Left lung (tissue), 10 donors: Measurements from ENCODE around the gene FOXA3. TPM values are rescaled to one million over a fixed set of nuclear protein-coding genes. Genes with fewer than 3 reads are reported as not detected.

Experiments used
- ATAC-seq: fragments of 200-7000 bp; cut with Tn5 transposase; one replicate; pipeline ENCODE4 v1.9.1; 2020; ENCODE audit warnings: moderate library complexity
- DNase-seq, 4 donors: peaks; one replicate each; pipeline ENCODE4 v3.0.0-alpha.2; 2013 to 2020
- H3K27ac ChIP-seq, 2 donors: fragments of 200-600 bp; sonication (generic) in 1 of 2; one replicate each; pipeline versions ENCODE4 v1.5.0 to v1.8.0; 2020 to 2021
- H3K27me3 ChIP-seq, 2 donors: fragments of 200-600 bp; sonication (generic) in 1 of 2; one replicate each; pipeline versions ENCODE4 v1.5.0 to v1.8.0; 2020 to 2021
- H3K36me3 ChIP-seq, 2 donors: fragments of 200-600 bp; sonication (generic) in 1 of 2; one replicate each; pipeline versions ENCODE4 v1.5.0 to v1.8.0; 2020 to 2021
- H3K4me1 ChIP-seq, 2 donors: fragments of 200-600 bp; one replicate each; pipeline ENCODE4 v1.8.0; 2021
- H3K4me3 ChIP-seq, 2 donors: fragments of 200-600 bp; sonication (generic) in 1 of 2; one replicate each; pipeline versions ENCODE4 v1.5.0 to v1.8.0; 2020 to 2021; ENCODE audit warnings: mild to moderate bottlenecking in 1 of 2
- H3K9me3 ChIP-seq, 2 donors: fragments of 200-600 bp; sonication (generic) in 1 of 2; one replicate each; pipeline versions ENCODE4 v1.5.0 to v1.8.0; 2020 to 2021
- intact Hi-C, 2 donors: fragments of 100-400 bp; cut with DNase I; formaldehyde crosslinking; loops; one replicate each; pipeline versions ENCODE4 v1.11.2 to v1.14.2; 2022
- polyA plus RNA-seq, 6 donors: library from polyadenylated mRNA; unstranded; fragments of 120-200 nt; gene quantifications; one replicate each; pipeline ENCODE4 v1.2.1, GENCODE V29; 2013; ENCODE audit not compliant: insufficient read length in 6 of 6
- total RNA-seq, 2 donors: library from RNA; stranded (reverse); fragmentation: NEBNext Ultra II Directional; extraction: Animal tissue kit (Norgen Biotek cat#: 25700); gene quantifications; one replicate each; pipeline ENCODE4 v1.2.1, GENCODE V29; 2021
- TF ChIP-seq, protein P1 (sequence below), 2 donors: fragments of 200-600 bp; sonication (generic) in 1 of 2; IDR thresholded peaks; one replicate each; pipeline versions ENCODE4 v1.5.0 to v1.8.0; 2021; ENCODE audit warnings: antibody characterized with exemption in 2 of 2
- donor health status: DM: no; HTN: yes; CAD: no.
- donor health status: DM: no; HTN: no; CAD: no.

Gene FOXA3
- total and polyA plus RNA-seq, 8 donors = 0.45 to 3.1 (median 1.6) TPM

DNA sequence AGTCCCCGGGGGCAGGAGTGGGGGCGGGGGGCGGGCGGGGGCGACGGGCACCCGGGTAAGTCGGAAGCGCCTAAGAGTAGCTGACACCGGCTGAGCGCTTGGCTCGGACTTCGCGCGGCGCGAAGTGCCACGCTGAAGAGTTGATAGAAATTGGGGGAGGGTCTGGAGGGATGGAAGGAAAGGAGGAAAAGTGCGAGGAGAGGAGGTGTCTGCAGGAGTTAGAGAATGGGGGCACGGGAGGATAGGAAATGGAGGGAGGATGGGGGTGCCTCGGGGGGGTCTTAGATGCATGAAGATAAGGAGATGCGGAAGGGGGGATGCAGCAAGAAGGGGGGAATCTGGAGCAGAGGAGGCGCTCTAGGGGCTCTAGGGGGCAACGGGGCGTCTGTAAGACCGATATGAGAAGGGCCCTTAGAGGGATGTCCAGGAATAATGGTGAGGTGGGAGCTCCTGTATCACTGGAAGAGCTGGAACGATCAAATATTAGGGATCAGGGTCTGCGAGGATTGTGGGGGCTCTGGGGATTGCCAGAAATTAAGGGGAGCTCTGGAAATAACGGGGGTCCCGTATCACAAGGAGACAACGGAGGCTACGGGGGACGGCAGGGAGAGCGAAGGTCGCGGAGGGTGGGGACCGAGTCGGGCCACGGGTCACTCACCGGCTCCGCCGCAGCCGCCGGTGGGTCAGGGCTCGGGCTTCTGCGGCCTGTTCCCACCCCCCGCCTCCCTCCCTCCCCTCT is 38.0 kb downstream of the FOXA3 start, which contains the start of gene MYPOP:
MYPOP (minus strand) TSS at position 702 of the 739 bp plus-strand sequence. CDS start 840 bp downstream, outside the sequence.
- no peaks in the 10 kb centered on the region for H3K9me3 ChIP-seq
- peaks cover 0 to 23% of the 10 kb centered on the region in 2 donors for H3K36me3 ChIP-seq
- intact Hi-C loops = no loop called here
- H3K27ac ChIP-seq = peak within 1 kb of the TSS; percentile 43 to 85
- peak within 1 kb of the TSS; percentile 57 to 76 for H3K4me3 ChIP-seq
- peaks cover 11 to 20% of the 10 kb centered on the region in 2 donors for H3K4me1 ChIP-seq
- no peak for DNase-seq
- ATAC-seq = no peak
- H3K27me3 ChIP-seq = no peaks in the 10 kb centered on the region
- TF ChIP-seq, protein P1, sequence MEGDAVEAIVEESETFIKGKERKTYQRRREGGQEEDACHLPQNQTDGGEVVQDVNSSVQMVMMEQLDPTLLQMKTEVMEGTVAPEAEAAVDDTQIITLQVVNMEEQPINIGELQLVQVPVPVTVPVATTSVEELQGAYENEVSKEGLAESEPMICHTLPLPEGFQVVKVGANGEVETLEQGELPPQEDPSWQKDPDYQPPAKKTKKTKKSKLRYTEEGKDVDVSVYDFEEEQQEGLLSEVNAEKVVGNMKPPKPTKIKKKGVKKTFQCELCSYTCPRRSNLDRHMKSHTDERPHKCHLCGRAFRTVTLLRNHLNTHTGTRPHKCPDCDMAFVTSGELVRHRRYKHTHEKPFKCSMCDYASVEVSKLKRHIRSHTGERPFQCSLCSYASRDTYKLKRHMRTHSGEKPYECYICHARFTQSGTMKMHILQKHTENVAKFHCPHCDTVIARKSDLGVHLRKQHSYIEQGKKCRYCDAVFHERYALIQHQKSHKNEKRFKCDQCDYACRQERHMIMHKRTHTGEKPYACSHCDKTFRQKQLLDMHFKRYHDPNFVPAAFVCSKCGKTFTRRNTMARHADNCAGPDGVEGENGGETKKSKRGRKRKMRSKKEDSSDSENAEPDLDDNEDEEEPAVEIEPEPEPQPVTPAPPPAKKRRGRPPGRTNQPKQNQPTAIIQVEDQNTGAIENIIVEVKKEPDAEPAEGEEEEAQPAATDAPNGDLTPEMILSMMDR (IDR thresholded peaks at IDR 0.05) = no peak

DNA sequence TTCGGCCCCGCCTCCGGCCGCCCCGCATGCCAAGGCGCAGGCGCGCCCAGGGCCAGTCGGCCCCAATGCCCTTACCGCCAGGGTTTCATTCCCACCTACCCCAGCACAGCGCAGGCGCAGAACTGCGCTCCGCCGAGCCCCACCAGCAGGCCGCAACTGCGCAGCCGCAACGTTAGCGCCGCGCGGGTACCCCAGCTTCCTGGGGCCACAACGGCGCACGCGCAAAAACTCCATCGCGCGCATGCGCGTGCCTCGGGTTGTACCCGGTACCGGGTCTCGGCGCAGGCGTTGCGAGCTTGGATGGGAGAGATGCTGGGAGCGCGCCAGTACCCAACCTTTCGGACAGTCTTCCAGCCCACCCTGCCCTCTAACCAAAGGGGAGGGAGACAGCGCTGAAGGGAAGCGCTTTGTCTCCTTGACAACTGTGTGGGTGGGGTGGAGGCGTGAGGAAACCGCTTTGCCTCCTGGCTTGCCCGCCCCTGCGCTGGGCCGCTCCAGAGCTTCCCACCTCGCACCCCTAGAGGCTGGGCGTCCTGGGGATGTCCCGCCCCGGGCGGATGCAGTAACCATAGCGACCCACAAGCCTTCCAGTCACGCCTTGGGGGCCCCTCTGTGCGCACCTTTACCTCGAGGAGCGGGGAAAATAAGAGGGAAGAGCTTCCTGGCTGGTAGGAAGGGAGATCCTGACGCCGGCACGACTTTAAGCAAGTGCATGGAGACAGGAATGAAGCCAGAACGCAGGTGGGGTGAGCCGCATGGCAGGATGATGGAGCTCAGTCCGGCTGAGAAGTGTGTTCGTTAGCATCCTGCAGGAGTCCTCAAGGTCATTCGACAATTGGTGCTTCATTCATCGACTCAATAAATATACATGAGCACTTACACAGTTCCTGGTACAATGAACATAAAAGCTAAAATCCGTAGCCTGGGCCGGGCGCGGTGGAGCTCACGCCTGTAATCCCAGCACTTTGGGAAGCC is 38.8 kb downstream of the FOXA3 start:
- intact Hi-C loops = no loop called here
- H3K27ac ChIP-seq = peak overlapping the region; percentile 43 to 85
- no peaks in the 10 kb centered on the region for H3K27me3 ChIP-seq

DNA sequence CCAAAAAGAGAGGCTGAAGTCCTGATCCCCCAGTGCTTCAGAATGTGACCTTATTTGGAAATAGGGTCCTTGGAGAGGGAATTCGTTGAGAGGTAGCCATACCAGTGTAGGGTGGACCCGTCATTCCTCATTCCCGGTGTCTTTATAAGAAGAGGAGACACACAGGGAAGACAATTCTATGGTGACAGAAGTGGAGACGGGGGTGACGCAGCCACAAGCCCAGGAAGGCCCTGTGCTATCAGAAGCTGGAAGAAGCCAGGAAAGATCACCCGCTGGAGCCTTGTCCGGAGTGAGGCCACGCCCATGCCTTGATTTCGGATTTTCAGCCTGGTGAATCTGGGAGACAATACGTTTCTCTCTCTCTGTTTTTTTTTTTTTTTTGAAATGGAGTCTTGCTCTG is 40.9 kb downstream of the FOXA3 start:
- Histone ChIP-seq H3K36me3 (no peaks in the 10 kb centered on the region), H3K27me3 (no peaks in the 10 kb centered on the region)

More for the DNA sequence above, 38.8 kb downstream of the FOXA3 start:
- DNase-seq (peak; percentile 98 to 100 (median 99)), ATAC-seq (peak; percentile 96)
- H3K4me1 ChIP-seq = peaks cover 11 to 20% of the 10 kb centered on the region in 2 donors
- no peaks in the 10 kb centered on the region for H3K9me3 ChIP-seq
- TF ChIP-seq, protein P1 (IDR thresholded peaks at IDR 0.05) = no peak
- peak overlapping the region; percentile 57 to 76 for H3K4me3 ChIP-seq
- H3K36me3 ChIP-seq = peaks cover 0 to 16% of the 10 kb centered on the region in 2 donors

DNA sequence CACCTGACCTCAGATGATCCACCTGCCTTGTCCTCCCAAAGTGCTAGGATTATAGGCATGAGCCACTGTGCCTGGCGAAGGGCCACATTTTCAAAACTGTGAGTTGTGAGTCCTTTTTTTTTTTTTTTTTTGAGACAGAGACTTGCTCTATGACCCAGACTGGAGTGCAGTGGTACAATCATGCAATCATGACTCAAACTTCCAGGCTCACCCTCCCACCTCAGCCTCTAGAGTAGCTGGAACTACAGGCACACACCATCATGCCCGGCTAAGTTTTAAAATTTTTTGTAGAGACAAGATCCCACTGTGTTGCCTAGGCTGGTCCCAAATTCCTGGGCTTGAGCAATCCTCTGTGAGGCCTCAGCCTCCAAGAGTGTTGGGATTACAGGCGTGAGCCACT is 42.1 kb downstream of the FOXA3 start:
- Histone ChIP-seq H3K27me3 (peaks cover 0 to 6% of the 10 kb centered on the region in 2 donors), H3K9me3 (no peaks in the 10 kb centered on the region), H3K27ac (no peak overlapping the region), H3K36me3 (no peaks in the 10 kb centered on the region), H3K4me1 (peaks cover 6 to 11% of the 10 kb centered on the region in 2 donors), H3K4me3 (no peak overlapping the region)
- no peak for ATAC-seq
- TF ChIP-seq, protein P1 (IDR thresholded peaks at IDR 0.05) = no peak
- intact Hi-C loops = no loop called here
- no peak for DNase-seq

More for the DNA sequence above, 40.9 kb downstream of the FOXA3 start:
- ATAC-seq = no peak
- DNase-seq = no peak
- Histone ChIP-seq H3K4me1 (peaks cover 11 to 20% of the 10 kb centered on the region in 2 donors), H3K27ac (no peak overlapping the region), H3K4me3 (no peak overlapping the region), H3K9me3 (no peaks in the 10 kb centered on the region)
- intact Hi-C loops = no loop called here
- TF ChIP-seq, protein P1 (IDR thresholded peaks at IDR 0.05) = no peak
